SHP77 (cell line): ENCODE data around the gene TAS2R39.

Source experiments
- DNase-seq, 2 experiments: peaks; one replicate each; lab custom pipeline; 2025; lab: John Stamatoyannopoulos, UW

TAS2R39 gene

DNA sequence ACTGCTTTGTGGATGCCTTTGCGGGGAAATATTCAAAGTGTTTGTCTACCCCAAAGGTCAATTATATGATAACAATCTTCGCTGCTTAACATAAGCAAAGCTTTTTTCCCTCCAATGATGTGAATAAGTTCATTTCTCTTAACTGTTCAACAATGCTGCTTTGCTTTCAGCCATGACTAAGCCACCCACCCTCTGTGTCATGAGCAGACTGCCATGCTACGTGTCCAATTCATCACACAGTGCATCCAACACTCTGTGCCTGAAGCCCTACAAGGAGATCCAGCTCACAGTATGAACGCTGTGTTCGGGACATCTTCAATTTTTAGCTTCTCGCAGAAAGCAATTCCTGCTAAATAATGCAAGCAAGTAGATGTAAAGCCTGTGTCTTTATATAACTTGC, 32.9 kb downstream of the TAS2R39 start:
- DNase-seq = no peak

DNA sequence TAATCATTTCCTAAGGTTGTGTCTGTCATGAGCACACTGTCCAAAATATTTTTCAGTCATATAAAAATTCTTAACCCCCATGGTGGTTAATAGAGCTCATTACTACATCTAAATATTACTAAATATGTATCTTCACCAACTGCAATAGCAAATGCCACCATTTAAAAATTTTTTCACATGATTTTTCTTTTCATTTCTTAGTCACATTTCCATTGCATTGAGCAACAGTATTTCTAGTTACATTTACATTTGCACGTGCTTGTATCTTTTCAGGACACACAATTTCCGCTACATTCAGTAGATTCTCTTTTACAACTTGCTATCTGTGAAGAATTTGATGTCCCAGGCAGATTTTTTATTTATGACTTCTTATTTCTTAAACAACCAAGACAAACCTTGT, 33.5 kb downstream of the TAS2R39 start:
- no peak for DNase-seq

- DNase-seq = no peak
These were observed 34.6 kb downstream of the TAS2R39 start for GRCh38 chr7:143217806-143218205.

DNA sequence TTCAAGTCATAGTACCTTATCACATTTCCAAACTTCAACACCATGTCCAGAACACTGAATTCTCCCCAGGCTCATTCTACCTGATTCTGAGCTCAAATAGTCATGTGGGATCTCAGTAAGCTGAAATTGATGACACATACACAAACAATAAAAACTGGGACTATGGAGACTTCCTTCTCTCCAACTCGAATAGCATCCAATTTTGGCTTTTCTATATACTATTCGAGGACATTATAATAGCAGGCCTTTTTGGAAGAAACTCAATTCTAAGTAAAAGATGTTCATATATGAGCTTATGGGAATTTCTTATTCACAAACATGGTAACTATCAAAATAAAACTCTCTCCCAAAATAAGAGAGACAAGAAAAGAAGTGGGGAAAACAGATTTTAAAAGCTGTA, 38.1 kb downstream of the TAS2R39 start:
- DNase-seq = no peak

DNA sequence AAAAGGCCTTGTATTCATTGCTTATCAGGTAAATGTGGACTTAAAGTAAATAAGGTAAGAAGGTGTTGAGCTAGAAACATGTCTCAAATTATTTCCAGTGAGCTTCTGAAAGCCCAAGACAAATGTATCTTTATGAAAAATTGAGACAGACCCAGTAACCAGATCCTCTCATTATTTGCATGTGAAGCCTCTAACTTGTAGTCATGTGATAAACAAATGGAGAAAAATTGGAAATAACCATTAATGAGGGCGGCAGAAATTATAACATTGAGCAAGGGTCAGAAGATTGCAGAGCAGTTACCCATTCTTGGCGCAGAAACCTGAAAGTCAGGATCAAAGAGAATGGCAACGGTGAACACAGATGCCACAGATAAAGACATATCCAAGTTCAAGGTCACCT, 38.5 kb downstream of the TAS2R39 start, which contains the start of gene TAS2R40:
Gene TAS2R40, plus strand, starts transcription at position 301 of the 400 bp plus-strand sequence. Its CDS starts 42 bp downstream, at position 343.
- DNase-seq = no peak

GRCh38 chr7:143222782-143223181, 39.6 kb downstream of the TAS2R39 start:
- DNase-seq = no peak

DNA sequence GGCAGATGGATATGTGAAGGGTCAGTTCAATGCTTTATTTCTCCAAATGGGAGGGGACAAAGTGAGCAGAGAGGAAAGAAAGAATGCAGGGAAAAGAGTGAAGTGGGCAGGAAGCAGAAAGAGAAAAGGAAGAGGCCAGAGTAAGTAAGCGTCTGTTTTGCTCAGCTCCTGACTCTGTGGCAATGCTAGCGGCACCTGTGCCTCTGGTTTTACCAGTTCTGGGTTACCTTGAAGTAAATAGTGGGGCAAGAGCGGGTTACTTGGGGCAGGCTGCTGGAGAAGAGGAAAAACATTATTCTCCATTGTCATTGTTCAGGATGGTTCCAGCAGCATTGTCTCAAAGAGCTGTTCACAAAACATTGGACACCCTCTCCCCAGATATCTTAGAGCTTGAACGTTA, 40.6 kb downstream of the TAS2R39 start:
- DNase-seq = no peak

DNA sequence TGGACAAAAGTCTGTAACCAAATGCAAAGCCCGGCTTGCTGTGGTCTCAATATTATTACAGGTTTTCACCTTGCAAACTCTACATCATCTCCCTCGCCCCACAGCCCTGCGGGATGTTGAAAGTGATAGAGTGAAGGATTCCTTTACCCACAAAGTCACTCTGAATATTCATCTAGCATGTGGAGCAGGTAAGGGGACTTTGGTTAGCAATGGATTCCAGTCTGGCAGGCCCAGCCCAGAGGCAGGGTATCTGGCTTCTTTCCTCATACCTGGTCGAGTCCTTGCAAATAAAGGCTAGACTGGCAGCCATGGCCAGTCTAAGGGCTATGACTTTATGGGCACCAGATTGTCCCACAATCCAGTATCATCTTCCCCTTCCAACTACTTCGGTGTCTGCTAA, 41.8 kb downstream of the TAS2R39 start:
- DNase-seq = no peak

DNA sequence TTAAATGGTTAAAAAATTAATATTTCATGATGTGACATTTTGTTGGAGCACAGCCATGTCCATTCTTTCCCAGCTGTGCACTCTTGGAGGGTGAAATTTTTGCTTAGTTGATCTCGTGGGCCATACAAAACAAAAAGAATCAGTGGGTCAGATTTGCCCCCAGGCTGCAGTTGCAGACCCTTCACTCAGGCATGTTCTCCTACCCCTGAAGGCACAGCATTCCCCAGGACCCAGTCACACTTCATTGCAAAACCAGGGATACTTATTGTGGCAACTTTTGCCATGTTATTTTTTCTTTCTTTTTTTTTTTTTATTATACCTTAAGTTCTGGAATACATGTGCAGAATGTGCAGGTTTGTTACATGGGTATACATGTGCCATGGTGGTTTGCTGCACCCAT, 44.6 kb downstream of the TAS2R39 start:
- DNase-seq = no peak

DNA sequence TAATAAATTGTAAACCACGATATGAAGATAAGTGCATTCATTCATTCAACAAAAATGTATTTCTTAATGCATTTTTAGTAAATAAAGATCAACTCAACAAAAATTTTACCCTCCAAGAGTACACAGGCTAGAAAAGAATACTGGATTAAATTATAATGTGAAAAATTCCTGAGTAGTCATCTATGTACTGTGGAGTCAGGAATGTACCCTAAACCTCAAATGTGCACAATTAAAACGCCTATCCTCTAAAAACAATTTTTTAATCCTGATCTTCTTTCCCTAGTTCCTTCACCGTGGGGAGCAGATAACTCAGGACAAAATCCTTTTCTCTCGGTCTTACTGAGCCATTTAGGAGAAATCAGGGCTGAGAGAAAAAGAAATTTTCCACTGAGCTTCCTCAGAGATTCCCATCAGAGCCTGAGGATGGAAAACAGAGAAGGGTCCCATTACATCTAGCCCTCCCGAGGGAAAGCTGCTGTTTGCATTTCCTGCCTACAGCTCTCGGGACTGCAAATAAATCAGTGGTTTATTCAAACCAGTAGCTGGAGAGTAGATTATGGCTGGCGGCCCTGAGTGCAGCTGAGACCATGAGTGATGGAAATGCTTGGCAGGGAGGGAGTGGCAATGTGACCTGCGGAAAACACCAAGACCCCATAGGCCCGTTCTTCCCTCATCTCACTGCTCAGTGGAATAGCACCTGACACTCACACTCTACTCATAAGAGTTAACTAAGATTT, 46.0 kb downstream of the TAS2R39 start:
- DNase-seq = no peak

- no peak for DNase-seq
These were observed 47.6 kb downstream of the TAS2R39 start for GRCh38 chr7:143230602-143231457.
